ENCODE data around the gene BAG2. TPM values are rescaled to one million over a fixed set of nuclear protein-coding genes. Genes with fewer than 3 reads are reported as not detected.

The BAG2 gene
- total RNA-seq, 1 experiment from 2014 or later, result 12.3 TPM

Other genes with a start within 250 kb of the BAG2 start
- 0.49 and 0.91 TPM in 2 replicates for gene BEND6, start 217.2 kb upstream of the BAG2 start, total RNA-seq (2014; rRNA removed; shearing (Covaris generic); ENCODE audit: low replicate concordance)
- 3.4 and 12.9 TPM in 2 replicates for gene KIAA1586, start 125.6 kb upstream of the BAG2 start, total RNA-seq (2014; rRNA removed; shearing (Covaris generic); ENCODE audit: low replicate concordance)
- gene ZNF451, start 82.1 kb upstream of the BAG2 start, total RNA-seq (2014; rRNA removed; shearing (Covaris generic); ENCODE audit: low replicate concordance), result 16.9 and 19.2 TPM in 2 replicates
- 15.5 and 21.1 TPM in 2 replicates for gene RAB23, start 50.0 kb downstream of the BAG2 start, total RNA-seq (2014; rRNA removed; shearing (Covaris generic); ENCODE audit: low replicate concordance)
- gene PRIM2, start 145.3 kb downstream of the BAG2 start, total RNA-seq (2014; rRNA removed; shearing (Covaris generic); ENCODE audit: low replicate concordance), result 49.1 and 60.0 TPM in 2 replicates